Muscle layer of colon (tissue), 2 donors: ENCODE results near the gene SPATA31E1.

Experiments
- H3K27ac ChIP-seq: one replicate; pipeline ENCODE4 v1.7.0; 2013; ENCODE audit warnings: low read depth, mild to moderate bottlenecking, low read length, moderate library complexity
- H3K27me3 ChIP-seq, 2 donors: one replicate each; pipeline ENCODE4 v1.7.0; 2013; ENCODE audit warnings: low read length in 2 of 2, mild to moderate bottlenecking in 2 of 2; ENCODE audit not compliant: insufficient read depth in 2 of 2, control insufficient read depth in 1 of 2
- H3K36me3 ChIP-seq: one replicate; pipeline ENCODE4 v1.7.0; 2013; ENCODE audit warnings: mild to moderate bottlenecking, low read length; ENCODE audit not compliant: insufficient read depth
- H3K4me1 ChIP-seq: one replicate; pipeline ENCODE4 v1.7.0; 2013; ENCODE audit warnings: mild to moderate bottlenecking, low read length; ENCODE audit not compliant: insufficient read depth
- H3K4me3 ChIP-seq, 2 donors: one replicate each; pipeline ENCODE4 v1.7.0; 2013; ENCODE audit warnings: low read length in 2 of 2, low read depth in 1 of 2, mild to moderate bottlenecking in 1 of 2, moderate library complexity in 1 of 2
- H3K9ac ChIP-seq: one replicate; pipeline ENCODE4 v1.7.0; 2013; ENCODE audit warnings: low read length
- H3K9me3 ChIP-seq: one replicate; pipeline ENCODE4 v1.7.0; 2013; ENCODE audit warnings: mild to moderate bottlenecking, low read length
- donor health status: abdominal sarcoma.
- donor health status: Adenocarcinoma of cecum.

SPATA31E1 gene

DNA sequence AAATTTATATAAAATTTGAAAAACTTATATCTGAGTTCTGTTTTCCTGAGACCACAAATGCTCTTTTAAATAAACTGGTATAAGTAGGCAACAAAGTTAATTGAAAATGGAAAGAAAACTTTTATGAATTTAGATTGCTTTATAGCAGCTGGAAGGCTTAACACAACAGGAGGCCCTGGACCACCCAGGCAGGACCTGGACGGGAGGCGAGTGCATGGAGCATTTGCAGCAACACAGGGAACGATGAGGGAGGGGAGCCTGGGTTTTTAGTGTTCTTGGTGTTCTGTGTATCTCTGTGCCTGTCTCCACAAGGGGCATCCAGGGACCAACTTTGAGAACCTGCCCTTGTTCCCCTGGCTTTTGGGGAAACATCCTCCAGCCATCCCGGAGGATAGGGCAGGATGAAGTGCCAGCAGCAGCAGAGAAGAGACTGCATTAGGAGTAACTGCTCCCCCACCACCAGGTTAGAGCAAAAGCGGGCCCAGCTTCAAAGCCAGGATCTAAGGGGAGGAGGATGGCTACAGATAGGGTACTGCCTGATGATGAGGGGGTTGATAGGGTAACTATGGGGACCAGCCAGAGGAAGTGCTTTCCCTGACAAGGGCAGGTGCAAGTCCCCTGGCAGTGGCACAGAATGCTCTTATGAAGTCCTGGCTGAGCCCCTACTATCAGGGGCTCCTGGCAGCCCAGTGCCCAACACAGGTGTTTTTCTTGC, 6.7 kb upstream of the SPATA31E1 start:
- Histone ChIP-seq H3K9ac (no peak overlapping the region), H3K36me3 (no peaks in the 10 kb centered on the region), H3K27ac (peak overlapping the region; percentile 32), H3K4me3 (no peak overlapping the region), H3K27me3 (no peaks in the 10 kb centered on the region), H3K4me1 (peaks cover 27% of the 10 kb centered on the region), H3K9me3 (no peaks in the 10 kb centered on the region)

DNA sequence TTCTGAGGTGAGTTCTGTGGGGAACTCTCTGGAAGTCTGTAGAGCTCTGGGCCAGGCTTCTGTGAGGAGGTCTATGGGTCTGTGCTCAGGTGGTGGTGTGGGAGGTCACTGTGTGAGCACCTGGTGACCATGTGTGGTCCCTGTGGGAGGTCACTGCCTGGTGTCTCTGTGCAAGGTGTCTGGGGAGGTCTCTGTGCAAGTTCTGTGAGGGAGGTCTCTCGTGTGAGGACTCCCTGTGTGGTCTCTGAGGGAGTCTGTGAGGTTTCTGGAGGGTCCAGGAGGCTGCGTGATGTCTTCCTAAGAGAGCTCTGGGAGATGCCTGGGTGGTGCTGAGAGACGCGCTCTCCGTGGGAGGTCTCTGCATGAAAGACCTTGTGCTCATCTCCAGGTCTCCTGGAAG, 6.0 kb upstream of the SPATA31E1 start:
- Histone ChIP-seq H3K27ac (no peak overlapping the region), H3K27me3 (no peaks in the 10 kb centered on the region), H3K9me3 (no peaks in the 10 kb centered on the region), H3K4me1 (peaks cover 26% of the 10 kb centered on the region), H3K36me3 (no peaks in the 10 kb centered on the region), H3K9ac (no peak overlapping the region), H3K4me3 (no peak overlapping the region)

DNA sequence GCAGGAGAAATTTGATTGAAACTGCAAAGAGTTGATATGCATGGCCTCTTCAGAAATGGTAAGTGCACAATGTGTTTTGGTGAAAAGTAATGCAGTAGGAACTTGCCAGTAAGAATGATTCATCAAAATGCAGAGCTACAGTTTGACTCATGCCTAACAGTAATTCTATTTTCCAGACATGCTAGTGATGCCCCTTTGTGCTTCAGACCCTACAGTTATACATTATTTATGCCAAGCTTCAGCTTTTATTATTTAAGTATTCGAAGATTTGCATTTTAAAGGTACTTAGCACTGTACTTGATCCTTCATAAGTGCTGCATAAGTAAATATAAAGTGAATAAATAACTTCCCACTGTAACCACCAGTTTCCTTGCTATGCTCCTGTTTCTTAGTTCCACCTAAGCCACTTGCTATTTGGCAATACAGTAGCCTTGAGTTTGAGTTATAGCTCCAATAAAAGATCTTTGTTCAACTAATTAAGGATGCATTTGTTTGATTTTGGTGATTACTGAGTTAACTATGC, 3.6 kb upstream of the SPATA31E1 start:
- no peaks in the 10 kb centered on the region for H3K36me3 ChIP-seq
- H3K27ac ChIP-seq, result no peak overlapping the region
- H3K9me3 ChIP-seq, result no peaks in the 10 kb centered on the region
- peaks cover 5% of the 10 kb centered on the region for H3K4me1 ChIP-seq
- H3K4me3 ChIP-seq, result no peak overlapping the region
- H3K27me3 ChIP-seq, result no peaks in the 10 kb centered on the region
- no peak overlapping the region for H3K9ac ChIP-seq

DNA sequence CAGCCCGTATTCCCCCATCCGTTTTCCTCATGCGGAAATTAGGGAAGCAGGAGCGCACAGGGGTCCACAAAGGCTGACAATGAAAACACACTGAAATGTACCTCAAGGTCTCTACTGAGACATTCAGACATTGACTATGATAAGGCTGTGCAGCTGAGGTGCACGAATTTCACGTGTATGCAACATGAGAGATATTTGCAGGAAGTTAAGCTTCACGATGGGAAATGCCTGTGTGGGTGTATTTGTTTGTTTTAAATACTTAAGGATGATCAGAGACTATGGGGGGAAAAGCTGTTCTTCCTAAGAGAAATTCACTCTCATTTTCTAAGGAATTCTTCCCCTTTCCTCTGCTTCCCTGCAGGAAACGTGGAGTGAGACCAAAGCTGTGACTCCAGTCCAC, 2.6 kb upstream of the SPATA31E1 start:
- H3K9ac ChIP-seq, result no peak overlapping the region
- peaks cover 5% of the 10 kb centered on the region for H3K4me1 ChIP-seq
- no peaks in the 10 kb centered on the region for H3K36me3 ChIP-seq
- no peaks in the 10 kb centered on the region for H3K27me3 ChIP-seq
- no peak overlapping the region for H3K27ac ChIP-seq
- H3K4me3 ChIP-seq, result no peak overlapping the region
- no peaks in the 10 kb centered on the region for H3K9me3 ChIP-seq

GRCh38 chr9:87880683-87881082, 2.0 kb upstream of the SPATA31E1 start:
- no peaks in the 10 kb centered on the region for H3K9me3 ChIP-seq

GRCh38 chr9:87883274-87883673, 597 bp downstream of the SPATA31E1 start:
- H3K4me3 ChIP-seq, result no peak overlapping the region
- no peak overlapping the region for H3K27ac ChIP-seq
- H3K9me3 ChIP-seq, result no peaks in the 10 kb centered on the region
- no peak overlapping the region for H3K9ac ChIP-seq
- no peaks in the 10 kb centered on the region for H3K27me3 ChIP-seq
- H3K4me1 ChIP-seq, result no peaks in the 10 kb centered on the region
- no peaks in the 10 kb centered on the region for H3K36me3 ChIP-seq

More at GRCh38 chr9:87880683-87881082, 2.0 kb upstream of the SPATA31E1 start:
- no peak overlapping the region for H3K27ac ChIP-seq
- no peak overlapping the region for H3K4me3 ChIP-seq
- no peaks in the 10 kb centered on the region for H3K27me3 ChIP-seq
- no peak overlapping the region for H3K9ac ChIP-seq
- peaks cover 5% of the 10 kb centered on the region for H3K4me1 ChIP-seq
- H3K36me3 ChIP-seq, result no peaks in the 10 kb centered on the region

DNA sequence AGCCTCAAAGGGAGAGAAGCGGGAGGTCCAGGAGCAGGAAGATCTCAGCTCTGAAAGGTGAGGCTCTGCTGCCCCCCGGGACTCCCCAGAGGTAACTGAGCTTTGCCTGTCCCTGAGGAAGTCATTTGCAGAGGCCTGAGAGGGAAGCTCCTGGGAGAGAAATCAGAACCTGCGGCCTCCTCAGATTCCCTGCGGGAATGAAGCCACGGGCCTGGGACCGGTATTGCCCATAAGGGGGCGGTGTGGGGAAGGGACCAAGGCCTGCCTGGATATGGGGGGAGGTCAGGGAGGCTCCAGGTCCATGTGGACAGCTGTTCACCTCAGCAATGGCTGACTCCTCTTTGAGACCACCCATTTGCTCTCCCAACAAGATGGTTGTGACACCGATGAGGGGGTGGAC, 1.3 kb downstream of the SPATA31E1 start:
- Histone ChIP-seq H3K27me3 (no peaks in the 10 kb centered on the region), H3K4me3 (no peak overlapping the region), H3K9ac (no peak overlapping the region), H3K27ac (no peak overlapping the region), H3K4me1 (no peaks in the 10 kb centered on the region), H3K9me3 (no peaks in the 10 kb centered on the region), H3K36me3 (no peaks in the 10 kb centered on the region)

GRCh38 chr9:87884578-87885459, 2.1 kb downstream of the SPATA31E1 start:
- Histone ChIP-seq H3K36me3 (no peaks in the 10 kb centered on the region), H3K9ac (no peak overlapping the region), H3K4me3 (no peak overlapping the region), H3K27ac (no peak overlapping the region), H3K4me1 (no peaks in the 10 kb centered on the region), H3K27me3 (no peaks in the 10 kb centered on the region), H3K9me3 (no peaks in the 10 kb centered on the region)

DNA sequence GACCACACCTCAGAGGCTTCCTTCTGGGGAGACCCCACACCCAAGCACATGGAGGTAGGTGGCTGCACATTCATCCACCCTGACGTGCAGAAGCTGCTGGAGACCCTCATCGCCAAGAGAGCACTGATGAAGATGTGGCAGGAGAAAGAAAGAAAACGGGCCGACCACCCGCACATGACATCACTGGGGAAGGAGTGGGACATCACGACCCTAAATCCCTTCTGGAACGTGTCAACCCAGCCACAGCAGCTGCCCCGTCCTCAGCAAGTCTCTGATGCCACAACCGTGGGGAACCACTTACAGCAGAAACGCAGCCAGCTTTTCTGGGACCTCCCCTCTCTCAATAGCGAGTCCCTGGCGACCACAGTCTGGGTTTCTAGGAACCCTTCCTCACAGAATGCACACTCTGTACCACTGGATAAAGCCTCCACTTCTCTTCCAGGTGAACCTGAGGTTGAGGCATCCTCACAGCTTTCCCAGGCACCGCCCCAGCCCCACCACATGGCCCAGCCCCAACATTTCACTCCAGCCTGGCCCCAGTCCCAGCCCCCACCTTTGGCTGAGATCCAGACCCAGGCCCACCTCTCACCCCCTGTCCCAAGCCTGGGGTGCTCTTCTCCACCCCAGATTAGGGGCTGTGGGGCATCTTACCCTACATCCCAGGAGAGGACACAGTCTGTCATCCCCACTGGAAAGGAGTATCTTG, 3.0 kb downstream of the SPATA31E1 start:
- Histone ChIP-seq H3K4me3 (no peak overlapping the region), H3K9ac (no peak overlapping the region), H3K4me1 (no peaks in the 10 kb centered on the region), H3K27me3 (no peaks in the 10 kb centered on the region), H3K27ac (no peak overlapping the region), H3K36me3 (no peaks in the 10 kb centered on the region), H3K9me3 (no peaks in the 10 kb centered on the region)

- Histone ChIP-seq H3K27ac (no peak overlapping the region), H3K27me3 (no peaks in the 10 kb centered on the region), H3K4me3 (no peak overlapping the region), H3K4me1 (no peaks in the 10 kb centered on the region), H3K9ac (no peak overlapping the region), H3K36me3 (no peaks in the 10 kb centered on the region), H3K9me3 (no peaks in the 10 kb centered on the region)
These were observed 3.7 kb downstream of the SPATA31E1 start for GRCh38 chr9:87886210-87886932.
